ENCODE measurements around the gene SGO2. TPM values are rescaled to one million over a fixed set of nuclear protein-coding genes. Genes with fewer than 3 reads are reported as not detected.

SGO2 gene
- total and polyA plus RNA-seq, 9 of the 15 experiments (the other 6 are each of a cell fraction or from before 2014, with no cell fraction given): 14.5 to 25.9 (median 16.6) TPM

DNA sequence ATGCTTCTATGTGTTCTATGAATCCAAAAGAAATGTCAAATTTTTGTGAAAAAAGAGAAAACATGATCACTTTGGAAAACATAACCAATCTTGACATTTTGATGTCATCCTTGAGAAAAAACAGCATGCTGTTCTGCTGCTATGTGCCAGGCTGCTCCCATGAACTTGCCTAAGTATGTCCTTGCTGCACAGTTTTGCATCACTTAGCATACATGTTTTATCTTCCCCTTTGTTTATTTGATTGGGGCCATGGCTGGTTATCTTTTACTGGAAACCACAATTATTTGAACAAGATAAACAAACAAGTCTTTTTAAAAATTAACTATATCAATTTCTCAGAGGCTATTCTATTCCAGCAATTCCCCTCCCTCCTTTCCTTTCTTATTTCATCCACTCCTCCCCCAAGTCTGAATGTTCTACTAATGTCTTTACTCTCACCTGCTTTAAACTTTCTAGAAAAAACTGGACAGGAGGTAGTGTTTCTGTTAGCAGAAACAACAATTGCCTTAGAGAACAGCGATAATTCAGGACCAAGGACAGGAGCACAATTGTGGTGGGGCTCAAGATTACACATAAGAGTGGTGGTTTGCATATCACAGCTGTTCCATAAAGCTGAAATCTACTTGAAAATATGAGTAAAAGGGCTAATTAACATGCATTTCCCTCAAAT lies 66.5 kb downstream of the SGO2 start (continued):
- TF ChIP-seq, protein P1, sequence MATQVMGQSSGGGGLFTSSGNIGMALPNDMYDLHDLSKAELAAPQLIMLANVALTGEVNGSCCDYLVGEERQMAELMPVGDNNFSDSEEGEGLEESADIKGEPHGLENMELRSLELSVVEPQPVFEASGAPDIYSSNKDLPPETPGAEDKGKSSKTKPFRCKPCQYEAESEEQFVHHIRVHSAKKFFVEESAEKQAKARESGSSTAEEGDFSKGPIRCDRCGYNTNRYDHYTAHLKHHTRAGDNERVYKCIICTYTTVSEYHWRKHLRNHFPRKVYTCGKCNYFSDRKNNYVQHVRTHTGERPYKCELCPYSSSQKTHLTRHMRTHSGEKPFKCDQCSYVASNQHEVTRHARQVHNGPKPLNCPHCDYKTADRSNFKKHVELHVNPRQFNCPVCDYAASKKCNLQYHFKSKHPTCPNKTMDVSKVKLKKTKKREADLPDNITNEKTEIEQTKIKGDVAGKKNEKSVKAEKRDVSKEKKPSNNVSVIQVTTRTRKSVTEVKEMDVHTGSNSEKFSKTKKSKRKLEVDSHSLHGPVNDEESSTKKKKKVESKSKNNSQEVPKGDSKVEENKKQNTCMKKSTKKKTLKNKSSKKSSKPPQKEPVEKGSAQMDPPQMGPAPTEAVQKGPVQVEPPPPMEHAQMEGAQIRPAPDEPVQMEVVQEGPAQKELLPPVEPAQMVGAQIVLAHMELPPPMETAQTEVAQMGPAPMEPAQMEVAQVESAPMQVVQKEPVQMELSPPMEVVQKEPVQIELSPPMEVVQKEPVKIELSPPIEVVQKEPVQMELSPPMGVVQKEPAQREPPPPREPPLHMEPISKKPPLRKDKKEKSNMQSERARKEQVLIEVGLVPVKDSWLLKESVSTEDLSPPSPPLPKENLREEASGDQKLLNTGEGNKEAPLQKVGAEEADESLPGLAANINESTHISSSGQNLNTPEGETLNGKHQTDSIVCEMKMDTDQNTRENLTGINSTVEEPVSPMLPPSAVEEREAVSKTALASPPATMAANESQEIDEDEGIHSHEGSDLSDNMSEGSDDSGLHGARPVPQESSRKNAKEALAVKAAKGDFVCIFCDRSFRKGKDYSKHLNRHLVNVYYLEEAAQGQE (IDR thresholded peaks at IDR 0.05; ENCODE audit: borderline replicate concordance): peak; percentile 96
- TF ChIP-seq, protein P1 (CRISPR knock-in tag; IDR thresholded peaks at IDR 0.05; ENCODE audit: low read depth): peak; percentile 87
- TF ChIP-seq KAT7 (CRISPR knock-in tag; IDR thresholded peaks at IDR 0.05; ENCODE audit: borderline replicate concordance) (no peak), ZNF79 (CRISPR knock-in tag; IDR thresholded peaks at IDR 0.05; ENCODE audit: low read depth) (no peak), HDAC3 (IDR thresholded peaks at IDR 0.05; ENCODE audit: borderline replicate concordance, partially characterized antibody) (no peak), RB1 (IDR thresholded peaks at IDR 0.05; ENCODE audit: low read depth) (no peak), BRF1 (IDR thresholded peaks at IDR 0.05; ENCODE audit: borderline replicate concordance, extremely low read depth, insufficient read length) (no peak), NUFIP1 (IDR thresholded peaks at IDR 0.05; ENCODE audit: partially characterized antibody) (no peak), CCAR2 (IDR thresholded peaks at IDR 0.05; ENCODE audit: low read depth, low read length) (no peak), MCM5 (IDR thresholded peaks at IDR 0.05; ENCODE audit: low read depth) (no peak), BCL6 (CRISPR knock-in tag; IDR thresholded peaks at IDR 0.05) (no peak), MIER1 (IDR thresholded peaks at IDR 0.05; ENCODE audit: low read depth) (peak; percentile 86), KDM2B (CRISPR knock-in tag; IDR thresholded peaks at IDR 0.05) (no peak), KLF10 (CRISPR knock-in tag; IDR thresholded peaks at IDR 0.05) (no peak)
- TF ChIP-seq, protein P2, sequence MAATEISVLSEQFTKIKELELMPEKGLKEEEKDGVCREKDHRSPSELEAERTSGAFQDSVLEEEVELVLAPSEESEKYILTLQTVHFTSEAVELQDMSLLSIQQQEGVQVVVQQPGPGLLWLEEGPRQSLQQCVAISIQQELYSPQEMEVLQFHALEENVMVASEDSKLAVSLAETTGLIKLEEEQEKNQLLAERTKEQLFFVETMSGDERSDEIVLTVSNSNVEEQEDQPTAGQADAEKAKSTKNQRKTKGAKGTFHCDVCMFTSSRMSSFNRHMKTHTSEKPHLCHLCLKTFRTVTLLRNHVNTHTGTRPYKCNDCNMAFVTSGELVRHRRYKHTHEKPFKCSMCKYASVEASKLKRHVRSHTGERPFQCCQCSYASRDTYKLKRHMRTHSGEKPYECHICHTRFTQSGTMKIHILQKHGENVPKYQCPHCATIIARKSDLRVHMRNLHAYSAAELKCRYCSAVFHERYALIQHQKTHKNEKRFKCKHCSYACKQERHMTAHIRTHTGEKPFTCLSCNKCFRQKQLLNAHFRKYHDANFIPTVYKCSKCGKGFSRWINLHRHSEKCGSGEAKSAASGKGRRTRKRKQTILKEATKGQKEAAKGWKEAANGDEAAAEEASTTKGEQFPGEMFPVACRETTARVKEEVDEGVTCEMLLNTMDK (IDR thresholded peaks at IDR 0.05; ENCODE audit: borderline replicate concordance, insufficient read depth, low read depth, low read length, poor library complexity, severe bottlenecking): no peak
- TF ChIP-seq, protein P3, sequence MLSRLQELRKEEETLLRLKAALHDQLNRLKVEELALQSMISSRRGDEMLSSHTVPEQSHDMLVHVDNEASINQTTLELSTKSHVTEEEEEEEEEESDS (CRISPR knock-in tag; IDR thresholded peaks at IDR 0.05): no peak
- TF ChIP-seq, protein P4, sequence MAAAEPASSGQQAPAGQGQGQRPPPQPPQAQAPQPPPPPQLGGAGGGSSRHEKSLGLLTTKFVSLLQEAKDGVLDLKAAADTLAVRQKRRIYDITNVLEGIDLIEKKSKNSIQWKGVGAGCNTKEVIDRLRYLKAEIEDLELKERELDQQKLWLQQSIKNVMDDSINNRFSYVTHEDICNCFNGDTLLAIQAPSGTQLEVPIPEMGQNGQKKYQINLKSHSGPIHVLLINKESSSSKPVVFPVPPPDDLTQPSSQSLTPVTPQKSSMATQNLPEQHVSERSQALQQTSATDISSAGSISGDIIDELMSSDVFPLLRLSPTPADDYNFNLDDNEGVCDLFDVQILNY (CRISPR knock-in tag; IDR thresholded peaks at IDR 0.05): no peak

Data from K562 (cell line).